ENCODE results near the gene MMP3. TPM values are rescaled to one million over a fixed set of nuclear protein-coding genes. Genes with fewer than 3 reads are reported as not detected.

Gene MMP3
- total RNA-seq, 1 experiment from 2014 or later: not detected

DNA sequence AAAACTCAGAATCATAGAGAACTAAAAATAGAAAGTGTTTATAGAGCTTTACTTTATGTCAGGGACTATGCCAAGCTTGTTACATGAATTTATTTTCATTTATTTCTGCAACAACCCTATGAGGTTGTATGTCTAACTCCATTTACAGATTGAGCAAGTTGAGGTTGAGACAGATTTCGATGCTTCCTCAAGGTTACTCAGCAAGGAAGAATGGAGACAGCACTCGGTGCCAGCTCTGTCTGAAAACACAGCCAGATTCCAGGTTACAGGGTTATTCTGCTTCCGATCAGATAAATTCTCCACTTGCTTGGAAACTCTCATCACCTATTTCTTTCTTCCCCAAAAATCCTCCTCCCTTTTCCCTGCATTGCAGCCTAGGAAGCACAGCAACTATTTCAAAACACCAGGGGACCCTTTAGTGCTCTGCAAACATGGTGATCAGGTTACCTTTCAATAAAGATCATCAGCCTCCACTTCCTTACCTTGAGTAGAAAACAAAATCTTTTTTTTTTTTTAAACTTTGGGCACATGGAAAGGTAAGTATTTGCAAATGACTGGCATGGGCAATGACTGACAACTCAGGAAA lies 7.0 kb downstream of the MMP3 start:
- Histone ChIP-seq H3K4me1 (ENCODE audit: control insufficient read depth in 1 of 2, insufficient read depth in 2 of 2, low read length in 2 of 2) (no peaks in the 10 kb centered on the region), H2AFZ (ENCODE audit: low read depth, low read length, poor library complexity, severe bottlenecking) (no peak overlapping the region), H4K20me1 (ENCODE audit: insufficient read depth) (no peaks in the 10 kb centered on the region), H3K79me2 (ENCODE audit: insufficient read depth, low read length) (no peaks in the 10 kb centered on the region), H3K9me3 (ENCODE audit: control insufficient read depth in 1 of 2, insufficient read depth in 1 of 2, low read depth in 1 of 2, low read length in 2 of 2) (no peaks in the 10 kb centered on the region), H3K4me3 (replicated peaks in 1 of 2; ENCODE audit: low read depth in 1 of 2, low read length in 2 of 2) (no peak overlapping the region), H3K27ac (ENCODE audit: low read depth, low read length) (no peak overlapping the region), H3K36me3 (ENCODE audit: control insufficient read depth in 1 of 2, insufficient read depth in 2 of 2, low read length in 2 of 2) (no peaks in the 10 kb centered on the region), H3K9ac (ENCODE audit: low read length) (no peak overlapping the region), H3K27me3 (ENCODE audit: insufficient read depth, low read length) (no peaks in the 10 kb centered on the region), H3K4me2 (ENCODE audit: low read length) (no peak overlapping the region), H3K9me2 (ENCODE audit: insufficient read depth) (no peaks in the 10 kb centered on the region)
- ATAC-seq: no peak
- intact Hi-C loops (cut with micrococcal nuclease): no loop called here
- TF ChIP-seq EGR1 (IDR thresholded peaks at IDR 0.05; ENCODE audit: low read depth) (no peak), POLR2A (IDR thresholded peaks at IDR 0.05; ENCODE audit: borderline replicate concordance, extremely low read depth, insufficient read depth, insufficient read length) (no peak), MAX (IDR thresholded peaks at IDR 0.05) (no peak), POLR2AphosphoS5 (IDR thresholded peaks at IDR 0.05; ENCODE audit: low read depth, low read length) (no peak), ZBTB33 (IDR thresholded peaks at IDR 0.05; ENCODE audit: extremely low read depth, insufficient replicate concordance, low read length) (no peak), SIN3A (IDR thresholded peaks at IDR 0.05; ENCODE audit: low read depth) (no peak), CBX3 (IDR thresholded peaks at IDR 0.05; ENCODE audit: low read depth) (no peak)
- ChIA-PET RAD21 (ENCODE audit: low non-redundant PET in 1 of 2, low total read pairs in 2 of 2, uncharacterized antibody in 2 of 2, unreplicated experiment in 2 of 2) (no interaction called here), CTCF (no interaction called here), POLR2A (no interaction called here)
- DNase-seq (ENCODE audit: low read depth, low spot score): no peak
- BruUV-seq (replicated peaks): no TSS peak

DNA sequence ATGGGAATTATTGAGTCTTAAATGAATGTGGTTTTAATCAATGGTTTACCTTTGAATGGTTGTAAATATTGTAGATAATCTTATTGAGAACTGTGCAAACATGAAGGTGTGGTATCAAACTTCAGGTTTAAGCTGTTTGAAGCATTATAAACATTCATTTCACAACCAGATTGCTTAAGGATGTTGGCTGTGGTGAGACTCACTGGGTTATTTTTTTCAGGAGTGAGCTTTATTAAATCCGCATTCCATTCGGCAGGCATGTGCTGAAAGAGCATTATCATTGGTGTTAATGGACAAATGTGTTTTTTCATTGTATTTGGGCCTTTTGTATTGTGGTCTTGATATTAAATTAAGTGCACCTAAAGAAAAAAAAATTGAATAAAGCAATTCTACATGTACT lies 9.7 kb downstream of the MMP3 start:
- H3K9me3 ChIP-seq (ENCODE audit: control insufficient read depth in 1 of 2, insufficient read depth in 1 of 2, low read depth in 1 of 2, low read length in 2 of 2): no peaks in the 10 kb centered on the region
- no peaks in the 10 kb centered on the region for H3K9me2 ChIP-seq (ENCODE audit: insufficient read depth)
- no peaks in the 10 kb centered on the region for H3K36me3 ChIP-seq (ENCODE audit: control insufficient read depth in 1 of 2, insufficient read depth in 2 of 2, low read length in 2 of 2)
- H3K27ac ChIP-seq (ENCODE audit: low read depth, low read length): no peak overlapping the region
- intact Hi-C loops (cut with micrococcal nuclease): no loop called here
- no TSS peak for BruUV-seq (replicated peaks)
- H3K79me2 ChIP-seq (ENCODE audit: insufficient read depth, low read length): no peaks in the 10 kb centered on the region
- H3K4me2 ChIP-seq (ENCODE audit: low read length): no peak overlapping the region
- ChIA-PET POLR2A (no interaction called here), CTCF (no interaction called here), RAD21 (ENCODE audit: low non-redundant PET in 1 of 2, low total read pairs in 2 of 2, uncharacterized antibody in 2 of 2, unreplicated experiment in 2 of 2) (no interaction called here)
- no peak overlapping the region for H3K4me3 ChIP-seq (replicated peaks in 1 of 2; ENCODE audit: low read depth in 1 of 2, low read length in 2 of 2)
- no peak for TF ChIP-seq ZNF274 (IDR thresholded peaks at IDR 0.05; ENCODE audit: low read depth, low read length)
- no peak for TF ChIP-seq TCF7L2 (IDR thresholded peaks at IDR 0.05; ENCODE audit: borderline replicate concordance, extremely low read depth, insufficient read depth, insufficient read length)
- no peak for TF ChIP-seq CEBPB (IDR thresholded peaks at IDR 0.05; ENCODE audit: low read depth)
- TF ChIP-seq FOSL1 (IDR thresholded peaks at IDR 0.05; ENCODE audit: low read depth): no peak
- TF ChIP-seq, protein P1, sequence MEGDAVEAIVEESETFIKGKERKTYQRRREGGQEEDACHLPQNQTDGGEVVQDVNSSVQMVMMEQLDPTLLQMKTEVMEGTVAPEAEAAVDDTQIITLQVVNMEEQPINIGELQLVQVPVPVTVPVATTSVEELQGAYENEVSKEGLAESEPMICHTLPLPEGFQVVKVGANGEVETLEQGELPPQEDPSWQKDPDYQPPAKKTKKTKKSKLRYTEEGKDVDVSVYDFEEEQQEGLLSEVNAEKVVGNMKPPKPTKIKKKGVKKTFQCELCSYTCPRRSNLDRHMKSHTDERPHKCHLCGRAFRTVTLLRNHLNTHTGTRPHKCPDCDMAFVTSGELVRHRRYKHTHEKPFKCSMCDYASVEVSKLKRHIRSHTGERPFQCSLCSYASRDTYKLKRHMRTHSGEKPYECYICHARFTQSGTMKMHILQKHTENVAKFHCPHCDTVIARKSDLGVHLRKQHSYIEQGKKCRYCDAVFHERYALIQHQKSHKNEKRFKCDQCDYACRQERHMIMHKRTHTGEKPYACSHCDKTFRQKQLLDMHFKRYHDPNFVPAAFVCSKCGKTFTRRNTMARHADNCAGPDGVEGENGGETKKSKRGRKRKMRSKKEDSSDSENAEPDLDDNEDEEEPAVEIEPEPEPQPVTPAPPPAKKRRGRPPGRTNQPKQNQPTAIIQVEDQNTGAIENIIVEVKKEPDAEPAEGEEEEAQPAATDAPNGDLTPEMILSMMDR (IDR thresholded peaks at IDR 0.05 in 2 of 3, conservative IDR thresholded peaks at IDR 0.05 in 1 of 3; ENCODE audit: borderline replicate concordance in 1 of 3, insufficient read depth in 1 of 3, low read depth in 2 of 3, low read length in 2 of 3): no peak
- TF ChIP-seq POLR2AphosphoS5 (IDR thresholded peaks at IDR 0.05; ENCODE audit: low read depth, low read length): no peak
- no peak for TF ChIP-seq CBX3 (IDR thresholded peaks at IDR 0.05; ENCODE audit: low read depth)
- no peaks in the 10 kb centered on the region for H4K20me1 ChIP-seq (ENCODE audit: insufficient read depth)
- no peak overlapping the region for H3K9ac ChIP-seq (ENCODE audit: low read length)
- no peak overlapping the region for H2AFZ ChIP-seq (ENCODE audit: low read depth, low read length, poor library complexity, severe bottlenecking)
- H3K4me1 ChIP-seq (ENCODE audit: control insufficient read depth in 1 of 2, insufficient read depth in 2 of 2, low read length in 2 of 2): no peaks in the 10 kb centered on the region
- ATAC-seq: no peak
- no peaks in the 10 kb centered on the region for H3K27me3 ChIP-seq (ENCODE audit: insufficient read depth, low read length)
- DNase-seq (ENCODE audit: low read depth, low spot score): no peak

Data from HCT116 (cell line).